ENCODE measurements around the gene BIVM.
A peak's percentile ranks its signal among the peaks of the same experiment; 100 is the strongest.

Gene BIVM

DNA sequence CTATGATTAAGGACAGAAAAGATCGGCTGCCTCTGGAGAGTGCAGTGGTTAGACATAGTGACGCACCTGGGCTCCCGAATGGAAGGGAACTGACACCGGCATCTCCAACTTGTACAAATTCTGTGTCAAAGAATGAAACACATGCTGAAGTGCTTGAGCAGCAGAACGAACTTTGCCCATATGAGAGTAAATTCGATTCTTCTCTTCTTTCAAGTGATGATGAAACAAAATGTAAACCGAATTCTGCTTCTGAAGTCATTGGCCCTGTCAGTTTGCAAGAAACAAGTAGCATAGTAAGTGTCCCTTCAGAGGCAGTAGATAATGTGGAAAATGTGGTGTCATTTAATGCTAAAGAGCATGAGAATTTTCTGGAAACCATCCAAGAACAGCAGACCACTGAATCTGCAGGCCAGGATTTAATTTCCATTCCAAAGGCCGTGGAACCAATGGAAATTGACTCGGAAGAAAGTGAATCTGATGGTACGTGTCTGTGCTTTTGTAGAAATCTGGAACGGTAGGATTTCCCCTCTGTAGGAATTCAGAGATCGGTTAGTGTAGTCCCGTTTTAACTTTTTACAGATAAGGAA is 63.8 kb downstream of the BIVM start:
- Mint-ChIP-seq H3K36me3 (ENCODE audit: low read depth) (peaks cover 84% of the 10 kb centered on the region), H3K4me1 (no peaks in the 10 kb centered on the region), H3K9me3 (peaks cover 14% of the 10 kb centered on the region), H3K27me3 (ENCODE audit: low read depth, poor library complexity) (no peaks in the 10 kb centered on the region), H3K4me3 (no peak overlapping the region), H3K27ac (no peak overlapping the region)
- no peak for DNase-seq
- TF ChIP-seq, protein P1, sequence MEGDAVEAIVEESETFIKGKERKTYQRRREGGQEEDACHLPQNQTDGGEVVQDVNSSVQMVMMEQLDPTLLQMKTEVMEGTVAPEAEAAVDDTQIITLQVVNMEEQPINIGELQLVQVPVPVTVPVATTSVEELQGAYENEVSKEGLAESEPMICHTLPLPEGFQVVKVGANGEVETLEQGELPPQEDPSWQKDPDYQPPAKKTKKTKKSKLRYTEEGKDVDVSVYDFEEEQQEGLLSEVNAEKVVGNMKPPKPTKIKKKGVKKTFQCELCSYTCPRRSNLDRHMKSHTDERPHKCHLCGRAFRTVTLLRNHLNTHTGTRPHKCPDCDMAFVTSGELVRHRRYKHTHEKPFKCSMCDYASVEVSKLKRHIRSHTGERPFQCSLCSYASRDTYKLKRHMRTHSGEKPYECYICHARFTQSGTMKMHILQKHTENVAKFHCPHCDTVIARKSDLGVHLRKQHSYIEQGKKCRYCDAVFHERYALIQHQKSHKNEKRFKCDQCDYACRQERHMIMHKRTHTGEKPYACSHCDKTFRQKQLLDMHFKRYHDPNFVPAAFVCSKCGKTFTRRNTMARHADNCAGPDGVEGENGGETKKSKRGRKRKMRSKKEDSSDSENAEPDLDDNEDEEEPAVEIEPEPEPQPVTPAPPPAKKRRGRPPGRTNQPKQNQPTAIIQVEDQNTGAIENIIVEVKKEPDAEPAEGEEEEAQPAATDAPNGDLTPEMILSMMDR (IDR thresholded peaks at IDR 0.05) = no peak

DNA sequence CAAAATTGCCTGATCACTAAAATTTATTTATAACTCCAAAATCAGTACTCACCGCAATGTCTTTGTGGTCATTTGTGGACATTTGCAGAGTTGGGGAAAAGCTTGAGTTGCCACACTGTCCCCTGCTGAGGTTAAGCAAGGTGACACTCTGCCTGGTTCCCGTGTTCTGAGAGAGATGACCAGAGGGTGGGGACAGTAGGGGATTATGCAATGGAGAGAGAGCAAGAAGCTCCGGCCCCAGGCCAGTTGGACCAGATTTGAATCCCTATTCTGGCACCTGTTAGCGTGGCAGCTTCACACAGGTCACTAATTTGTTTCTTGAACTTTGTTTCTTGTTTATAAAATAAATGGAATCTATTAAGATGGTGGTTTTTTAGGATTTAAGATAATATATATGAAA is 64.7 kb downstream of the BIVM start:
- Mint-ChIP-seq H3K9me3 (peaks cover 14% of the 10 kb centered on the region), H3K36me3 (ENCODE audit: low read depth) (peaks cover 79% of the 10 kb centered on the region), H3K27me3 (ENCODE audit: low read depth, poor library complexity) (no peaks in the 10 kb centered on the region)

DNA sequence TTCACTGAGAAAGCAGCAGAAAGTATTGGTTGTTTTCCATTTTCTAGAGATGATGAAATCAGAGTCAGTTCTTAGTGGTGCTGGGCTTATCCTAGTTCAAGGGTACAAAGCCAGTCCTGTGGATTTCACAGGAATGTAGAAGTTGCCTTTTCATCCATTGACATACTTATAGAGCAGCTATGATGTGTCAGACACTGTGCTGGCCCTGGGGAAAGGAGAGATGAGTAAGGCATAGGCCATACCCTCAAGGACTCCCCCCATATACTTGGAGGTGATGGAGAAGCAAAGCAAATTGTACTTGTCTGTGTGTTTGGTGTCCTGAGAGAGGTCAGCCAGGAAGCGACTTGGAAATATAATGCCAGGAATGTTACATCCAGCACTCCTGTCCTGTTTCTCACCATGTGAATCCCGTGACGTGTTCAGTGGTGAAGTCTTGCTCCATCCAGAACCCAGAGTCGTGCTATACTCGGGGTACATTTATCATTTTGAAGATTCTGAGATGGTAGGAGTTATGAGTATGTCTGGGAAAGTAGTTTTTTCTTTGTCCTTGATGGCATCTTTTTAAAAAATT is 69.5 kb downstream of the BIVM start:
- no peak for DNase-seq
- Mint-ChIP-seq H3K27me3 (ENCODE audit: low read depth, poor library complexity) (no peaks in the 10 kb centered on the region), H3K27ac (no peak overlapping the region), H3K4me3 (no peak overlapping the region), H3K36me3 (ENCODE audit: low read depth) (peaks cover 51% of the 10 kb centered on the region), H3K9me3 (peaks cover 13% of the 10 kb centered on the region), H3K4me1 (peaks cover 6% of the 10 kb centered on the region)
- TF ChIP-seq, protein P1 (IDR thresholded peaks at IDR 0.05) = no peak

More for the DNA sequence above, 64.7 kb downstream of the BIVM start:
- no peak overlapping the region for H3K4me3 Mint-ChIP-seq
- no peak overlapping the region for H3K27ac Mint-ChIP-seq
- TF ChIP-seq, protein P1 (IDR thresholded peaks at IDR 0.05) = no peak
- DNase-seq = no peak
- H3K4me1 Mint-ChIP-seq = no peaks in the 10 kb centered on the region

DNA sequence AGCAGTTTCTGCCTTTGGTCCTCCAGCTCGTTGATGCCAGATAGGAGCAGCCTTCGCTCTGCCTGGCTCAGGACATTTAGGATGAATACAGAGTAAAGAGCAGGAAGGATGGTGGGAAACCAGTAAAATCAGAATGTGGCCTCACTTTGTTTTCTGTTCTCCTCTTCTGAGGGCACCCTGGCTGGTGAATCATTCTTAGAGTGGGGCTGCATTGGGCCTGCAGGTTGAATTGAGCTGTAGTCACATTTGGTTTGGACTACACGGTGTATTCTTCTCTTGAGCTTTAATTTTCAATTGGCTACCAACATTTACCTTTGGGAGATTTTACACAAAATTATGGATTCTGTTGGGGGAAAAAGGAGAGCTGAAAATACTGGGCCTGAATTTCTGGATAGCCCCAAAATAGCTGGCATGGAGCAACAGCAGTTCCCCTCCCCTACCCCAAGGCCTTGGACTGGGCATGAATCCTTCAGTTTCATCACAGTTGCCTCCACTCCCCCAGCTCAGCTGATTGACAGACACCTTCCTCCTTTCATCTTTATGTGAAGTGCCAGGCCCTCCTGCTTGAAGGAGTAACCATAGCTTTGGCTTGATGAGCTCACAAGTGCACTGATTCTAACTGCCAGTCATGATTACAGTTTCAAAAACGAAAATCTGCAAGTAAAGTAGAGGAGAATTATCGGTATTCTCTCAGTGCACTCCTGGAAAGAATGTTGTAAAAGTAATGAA is 71.2 kb downstream of the BIVM start:
- Mint-ChIP-seq H3K27ac (no peak overlapping the region), H3K9me3 (no peaks in the 10 kb centered on the region), H3K4me1 (peaks cover 6% of the 10 kb centered on the region), H3K27me3 (ENCODE audit: low read depth, poor library complexity) (peaks cover 2% of the 10 kb centered on the region), H3K4me3 (no peak overlapping the region), H3K36me3 (ENCODE audit: low read depth) (peaks cover 47% of the 10 kb centered on the region)
- no peak for DNase-seq
- TF ChIP-seq, protein P1 (IDR thresholded peaks at IDR 0.05) = no peak

DNA sequence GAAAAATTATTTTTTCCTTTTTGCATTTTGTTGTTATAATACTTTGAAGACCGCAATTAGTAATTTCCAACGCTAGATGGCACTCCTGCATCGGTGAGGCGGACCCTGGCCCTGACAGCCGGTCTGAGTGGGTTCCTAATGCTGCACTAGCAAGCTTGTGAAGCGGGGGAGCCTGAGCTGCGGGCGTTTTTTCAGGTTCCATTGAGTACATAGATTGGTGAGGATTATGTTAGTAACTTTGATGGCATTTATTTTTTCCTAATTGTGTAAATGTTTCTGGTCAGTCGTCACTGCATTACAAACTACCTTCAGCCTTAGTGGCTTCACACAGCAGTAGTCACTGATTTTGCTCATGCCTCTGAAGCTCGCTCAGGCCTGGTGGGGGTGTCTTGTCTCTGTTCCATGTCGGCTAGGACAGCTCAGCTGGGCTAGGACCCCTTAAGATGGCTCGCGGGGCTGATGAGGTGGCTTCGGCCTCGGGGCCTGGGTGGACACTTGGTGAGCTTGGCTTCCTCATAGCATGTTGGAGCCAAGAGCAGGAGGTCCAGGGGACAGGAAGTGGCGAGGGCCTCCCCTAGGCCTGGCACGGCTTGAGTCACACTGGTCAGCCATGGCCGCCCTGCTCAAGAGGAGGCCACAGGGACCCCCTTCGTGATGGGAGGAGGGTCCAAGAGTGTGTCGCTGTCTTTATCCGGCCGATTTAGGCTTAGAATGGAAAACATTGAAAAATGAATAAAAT is 71.9 kb downstream of the BIVM start:
- no peaks in the 10 kb centered on the region for H3K9me3 Mint-ChIP-seq
- TF ChIP-seq, protein P1 (IDR thresholded peaks at IDR 0.05) = peak; percentile 85
- peak; percentile 62 for DNase-seq
- no peak overlapping the region for H3K27ac Mint-ChIP-seq
- peaks cover 6% of the 10 kb centered on the region for H3K4me1 Mint-ChIP-seq
- H3K36me3 Mint-ChIP-seq (ENCODE audit: low read depth) = peaks cover 47% of the 10 kb centered on the region
- H3K27me3 Mint-ChIP-seq (ENCODE audit: low read depth, poor library complexity) = peaks cover 2% of the 10 kb centered on the region
- no peak overlapping the region for H3K4me3 Mint-ChIP-seq
